ENCODE data around the gene SNTG2.

SNTG2 gene

DNA sequence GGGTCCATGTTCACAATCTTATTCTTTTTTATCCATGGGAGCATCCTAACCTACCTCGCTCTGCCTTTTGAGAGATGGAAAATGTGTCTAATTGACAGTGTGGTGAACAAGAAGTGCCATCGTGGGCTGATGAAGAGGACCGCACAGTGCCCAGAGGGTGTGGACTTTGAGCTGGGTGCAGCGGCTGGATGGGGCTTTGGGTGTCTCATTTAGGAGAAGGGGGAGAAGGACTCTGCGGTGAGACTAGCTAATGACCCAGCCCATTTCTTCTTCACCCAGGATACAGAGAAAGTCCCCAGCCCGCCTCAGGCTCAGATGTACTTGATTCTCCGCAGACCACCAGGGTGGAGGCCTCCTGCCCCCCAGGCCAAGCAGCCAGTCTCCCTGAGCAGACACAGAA is 33.7 kb upstream of the SNTG2 start:
- H3K27ac Mint-ChIP-seq = no peak overlapping the region
- no peaks in the 10 kb centered on the region for H3K27me3 Mint-ChIP-seq (ENCODE audit: low read depth)
- no peaks in the 10 kb centered on the region for H3K36me3 Mint-ChIP-seq (ENCODE audit: low read depth)
- no peak overlapping the region for H3K4me3 Mint-ChIP-seq
- no peaks in the 10 kb centered on the region for H3K4me1 Mint-ChIP-seq
- no peaks in the 10 kb centered on the region for H3K9me3 Mint-ChIP-seq
- TF ChIP-seq, protein P1, sequence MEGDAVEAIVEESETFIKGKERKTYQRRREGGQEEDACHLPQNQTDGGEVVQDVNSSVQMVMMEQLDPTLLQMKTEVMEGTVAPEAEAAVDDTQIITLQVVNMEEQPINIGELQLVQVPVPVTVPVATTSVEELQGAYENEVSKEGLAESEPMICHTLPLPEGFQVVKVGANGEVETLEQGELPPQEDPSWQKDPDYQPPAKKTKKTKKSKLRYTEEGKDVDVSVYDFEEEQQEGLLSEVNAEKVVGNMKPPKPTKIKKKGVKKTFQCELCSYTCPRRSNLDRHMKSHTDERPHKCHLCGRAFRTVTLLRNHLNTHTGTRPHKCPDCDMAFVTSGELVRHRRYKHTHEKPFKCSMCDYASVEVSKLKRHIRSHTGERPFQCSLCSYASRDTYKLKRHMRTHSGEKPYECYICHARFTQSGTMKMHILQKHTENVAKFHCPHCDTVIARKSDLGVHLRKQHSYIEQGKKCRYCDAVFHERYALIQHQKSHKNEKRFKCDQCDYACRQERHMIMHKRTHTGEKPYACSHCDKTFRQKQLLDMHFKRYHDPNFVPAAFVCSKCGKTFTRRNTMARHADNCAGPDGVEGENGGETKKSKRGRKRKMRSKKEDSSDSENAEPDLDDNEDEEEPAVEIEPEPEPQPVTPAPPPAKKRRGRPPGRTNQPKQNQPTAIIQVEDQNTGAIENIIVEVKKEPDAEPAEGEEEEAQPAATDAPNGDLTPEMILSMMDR (IDR thresholded peaks at IDR 0.05; ENCODE audit: unreplicated experiment in 3 of 3) = no peak

DNA sequence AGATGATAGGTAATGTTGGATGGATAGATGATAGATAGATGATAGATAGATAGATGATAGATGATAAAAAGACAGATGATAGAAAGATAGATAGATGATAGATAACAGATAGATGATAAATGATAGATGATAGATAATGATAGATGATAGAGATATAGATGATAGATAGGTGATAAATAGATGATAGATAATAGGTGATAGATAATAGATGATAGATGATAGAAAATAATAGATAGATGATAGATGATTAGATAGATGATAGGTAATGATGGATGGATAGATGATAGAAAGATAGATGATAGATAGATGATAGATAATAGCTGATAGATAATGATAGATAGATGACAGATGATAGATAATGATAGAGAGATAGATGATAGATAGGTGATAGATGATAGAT is 31.0 kb upstream of the SNTG2 start:
- peaks cover 7% of the 10 kb centered on the region for H3K4me1 Mint-ChIP-seq
- H3K27ac Mint-ChIP-seq = no peak overlapping the region
- TF ChIP-seq, protein P1 (IDR thresholded peaks at IDR 0.05; ENCODE audit: unreplicated experiment in 3 of 3) = no peak

DNA sequence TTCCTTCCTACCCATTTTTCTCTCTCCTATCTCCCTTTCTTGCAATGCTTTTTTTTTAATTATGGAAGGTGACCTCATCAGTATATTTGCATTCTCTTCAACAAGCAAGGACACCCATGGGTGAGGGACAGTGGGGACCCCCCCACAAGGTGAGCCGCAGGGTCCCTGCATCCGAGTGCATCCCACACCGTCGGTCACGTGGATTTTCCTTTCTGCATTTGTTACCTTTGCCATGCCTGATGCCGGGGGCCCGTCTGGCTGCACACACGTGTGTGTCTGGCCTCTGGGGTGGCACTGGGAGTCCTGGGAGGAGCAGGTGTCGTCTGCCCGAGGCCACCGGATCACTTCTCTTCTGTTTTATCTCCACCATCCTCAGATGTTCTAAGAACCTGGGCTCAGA is 30.1 kb upstream of the SNTG2 start:
- Mint-ChIP-seq H3K4me3 (no peak overlapping the region), H3K4me1 (peaks cover 14% of the 10 kb centered on the region), H3K36me3 (ENCODE audit: low read depth) (no peaks in the 10 kb centered on the region), H3K9me3 (no peaks in the 10 kb centered on the region), H3K27me3 (ENCODE audit: low read depth) (peaks cover 15% of the 10 kb centered on the region), H3K27ac (no peak overlapping the region)
- TF ChIP-seq, protein P1 (IDR thresholded peaks at IDR 0.05; ENCODE audit: unreplicated experiment in 3 of 3) = no peak

More for the DNA sequence above, 31.0 kb upstream of the SNTG2 start:
- no peaks in the 10 kb centered on the region for H3K9me3 Mint-ChIP-seq
- H3K36me3 Mint-ChIP-seq (ENCODE audit: low read depth) = no peaks in the 10 kb centered on the region
- peaks cover 6% of the 10 kb centered on the region for H3K27me3 Mint-ChIP-seq (ENCODE audit: low read depth)
- H3K4me3 Mint-ChIP-seq = no peak overlapping the region

DNA sequence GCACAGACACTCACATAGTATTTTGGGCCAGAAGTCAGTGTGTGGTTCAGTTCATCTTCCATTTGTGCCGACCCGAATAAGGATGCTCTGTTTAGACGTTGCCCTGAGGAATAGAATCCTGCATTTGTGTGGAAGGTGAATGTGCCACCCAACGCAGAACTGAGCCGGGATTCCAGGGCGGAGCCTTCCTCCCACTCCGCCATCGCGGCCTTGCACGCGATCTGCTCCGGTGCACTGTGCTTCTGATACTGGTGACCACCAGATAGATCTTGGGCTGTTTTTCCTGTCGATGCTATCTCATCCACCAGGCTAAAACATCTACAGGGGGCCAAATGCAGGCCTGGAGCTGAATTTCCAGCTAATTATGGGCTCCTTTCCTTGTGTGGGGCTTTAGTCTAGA is 29.6 kb upstream of the SNTG2 start:
- H3K36me3 Mint-ChIP-seq (ENCODE audit: low read depth) = no peaks in the 10 kb centered on the region
- no peak overlapping the region for H3K4me3 Mint-ChIP-seq
- no peak overlapping the region for H3K27ac Mint-ChIP-seq
- peaks cover 14% of the 10 kb centered on the region for H3K4me1 Mint-ChIP-seq
- H3K27me3 Mint-ChIP-seq (ENCODE audit: low read depth) = peaks cover 17% of the 10 kb centered on the region
- H3K9me3 Mint-ChIP-seq = no peaks in the 10 kb centered on the region
- TF ChIP-seq, protein P1 (IDR thresholded peaks at IDR 0.05; ENCODE audit: unreplicated experiment in 3 of 3) = no peak

DNA sequence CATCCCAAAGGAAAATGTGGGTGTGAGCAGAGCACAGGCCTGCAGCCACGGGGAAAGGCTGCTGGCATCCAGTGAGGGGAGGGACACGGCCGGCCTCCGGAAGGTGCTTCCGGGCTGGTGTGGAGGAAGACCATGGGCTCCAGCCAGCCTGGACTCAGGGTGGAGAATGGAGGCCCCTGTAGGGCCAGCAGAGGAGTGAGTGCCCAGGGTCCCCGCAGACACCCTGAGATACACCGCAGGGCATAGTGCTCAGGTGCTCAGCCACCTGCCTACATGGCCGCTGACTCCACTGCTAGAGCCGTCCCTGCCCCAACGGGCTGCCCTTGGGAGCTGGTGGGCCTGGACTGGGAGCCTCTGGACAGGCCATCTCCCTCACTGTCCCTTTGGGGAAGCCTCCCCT is 28.5 kb upstream of the SNTG2 start:
- Mint-ChIP-seq H3K4me3 (no peak overlapping the region), H3K9me3 (peaks cover 3% of the 10 kb centered on the region), H3K27ac (no peak overlapping the region), H3K36me3 (ENCODE audit: low read depth) (no peaks in the 10 kb centered on the region), H3K27me3 (ENCODE audit: low read depth) (peaks cover 17% of the 10 kb centered on the region), H3K4me1 (peaks cover 14% of the 10 kb centered on the region)
- TF ChIP-seq, protein P1 (IDR thresholded peaks at IDR 0.05; ENCODE audit: unreplicated experiment in 3 of 3) = no peak

DNA sequence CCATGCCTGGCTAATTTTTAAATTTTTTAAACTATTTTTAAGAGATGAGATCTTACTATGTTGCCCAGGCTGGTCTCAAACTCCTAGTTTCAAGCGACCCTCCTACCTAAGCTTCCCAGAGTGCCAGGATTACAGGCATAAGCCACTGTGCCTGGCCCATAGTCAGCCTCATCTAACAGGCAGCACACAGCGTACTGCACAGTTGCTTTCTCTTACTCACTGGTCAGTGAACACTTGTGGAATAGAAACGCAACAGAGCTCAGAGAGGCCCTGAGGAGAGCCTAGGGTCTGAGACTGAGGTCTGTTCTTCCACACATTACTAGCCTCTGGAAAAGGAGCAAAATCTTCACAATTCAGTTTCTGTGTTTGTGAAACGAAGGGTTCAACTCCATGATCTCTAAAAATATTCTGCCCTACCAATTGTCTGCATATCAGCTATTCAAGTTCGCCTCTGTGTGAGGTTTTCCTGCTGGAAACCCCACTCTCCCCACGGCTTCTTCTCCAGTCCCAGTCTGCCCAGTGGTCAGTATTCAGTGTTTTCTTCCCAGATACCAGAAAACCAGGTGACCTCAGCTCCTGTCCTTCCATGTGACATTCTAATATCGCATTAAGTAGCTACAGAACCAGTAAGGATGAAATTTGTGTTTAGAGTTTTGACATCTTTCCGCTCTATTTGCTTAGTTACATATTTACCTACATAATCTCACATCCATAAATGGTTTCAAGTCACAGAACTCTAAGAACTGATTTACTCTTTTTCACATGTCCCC is 26.6 kb upstream of the SNTG2 start:
- Mint-ChIP-seq H3K36me3 (ENCODE audit: low read depth) (no peaks in the 10 kb centered on the region), H3K27ac (peak overlapping the region; percentile 32 to 79 (median 60)), H3K27me3 (ENCODE audit: low read depth) (peaks cover 17% of the 10 kb centered on the region), H3K4me1 (peaks cover 14% of the 10 kb centered on the region), H3K9me3 (peaks cover 6% of the 10 kb centered on the region), H3K4me3 (no peak overlapping the region)
- TF ChIP-seq, protein P1 (IDR thresholded peaks at IDR 0.05; ENCODE audit: unreplicated experiment in 3 of 3) = no peak

Measured in nephron (organoid).